Endothelial cell of umbilical vein (primary cell): ENCODE data around the gene APBB3. TPM values are rescaled to one million over a fixed set of nuclear protein-coding genes. Genes with fewer than 3 reads are reported as not detected.

Source experiments
- BruUV-seq: library from RNA; stranded (reverse); fragments of 400-500 nt; replicated peaks from 2 replicates; lab custom pipeline; 2021; lab: Mats Ljungman, UMichigan
- CTCF ChIA-PET: fragments of 300-600, 350-600 bp; sonication (Branson Sonifier 250); formaldehyde crosslinking; loops from one replicate; lab custom pipeline; 2021; ENCODE audit warnings: antibody characterized with exemption, inconsistent platforms; lab: Charles Lee
- POLR2A ChIA-PET: fragments of 300-600, 350-600 bp; sonication (Branson Sonifier 250); formaldehyde crosslinking; loops from one replicate; lab custom pipeline; 2021; ENCODE audit warnings: antibody characterized with exemption, inconsistent platforms; lab: Charles Lee
- DNase-seq: peaks from one replicate; pipeline ENCODE4 v3.0.0-alpha.2; 2011; ENCODE audit warnings: low read depth, low spot score
- FAIRE-seq: peaks from 2 replicates; lab custom pipeline; 2011; peaks lifted over from hg19 to GRCh38; lab: Jason Lieb, UNC
- H2AFZ ChIP-seq: 2 replicates; pipeline ENCODE4 v1.6.0; 2012; ENCODE audit warnings: low read depth, low read length, control low read depth, inconsistent platforms
- H3K27ac ChIP-seq: 2 replicates; pipeline ENCODE4 v1.5.1; 2011; ENCODE audit warnings: low read depth, mild to moderate bottlenecking, control low read depth, low read length, moderate library complexity; ENCODE audit not compliant: insufficient read depth
- H3K27me3 ChIP-seq, 2 experiments: 2 replicates each; pipeline versions ENCODE4 v1.6.0 to v1.6.1; 2011; ENCODE audit warnings: low read length in 2 of 2, mixed read lengths in 1 of 2; ENCODE audit not compliant: control insufficient read depth in 2 of 2, insufficient read depth in 2 of 2
- H3K36me3 ChIP-seq, 2 experiments: 2 replicates in 1 of 2; 3 replicates in 1 of 2; pipeline ENCODE4 v1.5.1; 2011; ENCODE audit warnings: low read length in 2 of 2, mild to moderate bottlenecking in 1 of 2, moderate library complexity in 1 of 2; ENCODE audit not compliant: control insufficient read depth in 2 of 2, insufficient read depth in 2 of 2; ENCODE audit errors: extremely low read depth in 1 of 2
- H3K4me1 ChIP-seq: 3 replicates; pipeline ENCODE4 v1.5.1; 2011; ENCODE audit warnings: mild to moderate bottlenecking, low read length; ENCODE audit not compliant: control insufficient read depth, insufficient read depth; ENCODE audit errors: extremely low read depth
- H3K4me2 ChIP-seq: 2 replicates; pipeline ENCODE4 v1.6.1; 2011; ENCODE audit warnings: low read length, control low read depth, mixed read lengths; ENCODE audit not compliant: insufficient read depth
- H3K4me3 ChIP-seq, 3 experiments: fragments of 200-600 bp in 1 of 3; sonication (generic), shearing (Covaris generic) in 1 of 3; replicated peaks in 1 of 3; 2 replicates each; pipeline ENCODE4 v1.5.1; 2011 to 2016; ENCODE audit warnings: control low read depth in 3 of 3, low read length in 3 of 3, mild to moderate bottlenecking in 2 of 3, inconsistent platforms in 1 of 3, low read depth in 1 of 3, moderate library complexity in 1 of 3; ENCODE audit not compliant: insufficient read depth in 1 of 3
- H3K79me2 ChIP-seq: 2 replicates; pipeline ENCODE4 v1.6.0; 2012; ENCODE audit warnings: low read length, inconsistent platforms; ENCODE audit not compliant: control insufficient read depth, insufficient read depth
- H3K9ac ChIP-seq: replicated peaks from 2 replicates; pipeline ENCODE3; 2011; ENCODE audit warnings: low read length, control low read depth; ENCODE audit not compliant: insufficient read depth; ENCODE audit errors: extremely low read depth
- H3K9me1 ChIP-seq: replicated peaks from 3 replicates; pipeline ENCODE4 v1.6.0; 2011; ENCODE audit warnings: mild to moderate bottlenecking, low read length; ENCODE audit not compliant: control insufficient read depth, insufficient read depth; ENCODE audit errors: extremely low read depth
- H3K9me3 ChIP-seq: replicated peaks from 2 replicates; pipeline ENCODE4 v1.5.1; 2012; ENCODE audit warnings: low read length, inconsistent platforms; ENCODE audit not compliant: control insufficient read depth, insufficient read depth
- H4K20me1 ChIP-seq: replicated peaks from 2 replicates; pipeline ENCODE3; 2011; ENCODE audit warnings: mild to moderate bottlenecking, low read length; ENCODE audit not compliant: control insufficient read depth, insufficient read depth; ENCODE audit errors: extremely low read depth
- EZH2 ChIP-seq: IDR thresholded peaks from 2 replicates; pipeline ENCODE4 v1.6.1; 2012; ENCODE audit warnings: borderline replicate concordance, low read depth, mild to moderate bottlenecking, moderate library complexity, low read length, inconsistent platforms; ENCODE audit not compliant: severe bottlenecking
- FOS ChIP-seq: IDR thresholded peaks from 2 replicates; pipeline ENCODE4 v1.6.1; 2011; ENCODE audit warnings: mild to moderate bottlenecking, low read length, moderate library complexity, borderline replicate concordance; ENCODE audit not compliant: insufficient read depth
- GATA2 ChIP-seq: IDR thresholded peaks from 2 replicates; pipeline ENCODE4 v1.7.0; 2011; ENCODE audit warnings: low read depth, mild to moderate bottlenecking, moderate library complexity, mixed read lengths, low read length; ENCODE audit not compliant: insufficient read length, insufficient read depth
- JUN ChIP-seq: IDR thresholded peaks from 2 replicates; pipeline ENCODE4 v1.6.1; 2011; ENCODE audit warnings: borderline replicate concordance, low read depth; ENCODE audit not compliant: insufficient read length, insufficient read depth
- MYC ChIP-seq: IDR thresholded peaks from one replicate; pipeline ENCODE4 v1.6.1; 2011; ENCODE audit warnings: mild to moderate bottlenecking, low read depth, low read length
- POLR2A ChIP-seq: IDR thresholded peaks from 2 replicates; pipeline ENCODE4 v1.6.1; 2012; ENCODE audit warnings: low read depth, mild to moderate bottlenecking, control low read depth, low read length
- POLR2AphosphoS5 ChIP-seq: IDR thresholded peaks from 2 replicates; pipeline ENCODE4 v1.6.1; 2012; ENCODE audit warnings: low read depth, mild to moderate bottlenecking, control low read depth, low read length, moderate library complexity; ENCODE audit not compliant: insufficient read depth
- dilution Hi-C: fragments of 300-500 bp; cut with MboI; formaldehyde crosslinking; loops from one replicate; pipeline ENCODE4 v1.15.0; 2019; ENCODE audit warnings: low sequenced_read_pairs; ENCODE audit not compliant: extremely low pct_ligation_motif_present
- intact Hi-C: fragments of 100-400 bp; cut with micrococcal nuclease; formaldehyde crosslinking; loops from one replicate; pipeline ENCODE4 v1.10.0; 2022
- polyA plus RNA-seq, 4 experiments: library from polyadenylated mRNA; depleted of rRNA in 3 of 4; stranded (reverse) in 3 of 4; unstranded in 1 of 4; fragments of >200 nt; gene quantifications; 2 replicates each; pipeline versions ENCODE4 v1.2.1 to v1.2.3, GENCODE V29; 2011 to 2012; ENCODE audit warnings: missing spikeins in 1 of 4
- total RNA-seq: library from RNA; stranded (reverse); gene quantifications from 2 replicates; pipeline ENCODE4 v1.2.3, GENCODE V29; 2021
- TF ChIP-seq, protein P1 (sequence below): IDR thresholded peaks from 2 replicates; pipeline ENCODE4 v1.6.1; 2011; ENCODE audit not compliant: insufficient read depth, insufficient read length
- TF ChIP-seq, protein P2 (sequence below), 2 donors: IDR thresholded peaks; 1 replicate in 1 of 2; 2 replicates in 1 of 2; pipeline ENCODE4 v1.5.1; 2011; ENCODE audit warnings: low read length in 2 of 2, mild to moderate bottlenecking in 2 of 2, moderate library complexity in 2 of 2, control low read depth in 1 of 2, inconsistent platforms in 1 of 2, low read depth in 1 of 2; ENCODE audit not compliant: insufficient read depth in 1 of 2; ENCODE audit errors: extremely low read depth in 1 of 2

APBB3 gene
- total and polyA plus RNA-seq, 2 donors (not counting 3 experiments of a cell fraction or from before 2014, with no cell fraction given), result 12.1 to 22.8 TPM

- Histone ChIP-seq H3K4me3 (no peak overlapping the region), H3K9me3 (no peaks in the 10 kb centered on the region), H3K36me3 (peaks cover 3 to 24% of the 10 kb centered on the region in 2 experiments), H3K27ac (no peak overlapping the region), H3K79me2 (peaks cover 9% of the 10 kb centered on the region), H2AFZ (no peak overlapping the region), H4K20me1 (no peaks in the 10 kb centered on the region), H3K4me1 (peaks cover 8% of the 10 kb centered on the region), H3K9me1 (no peaks in the 10 kb centered on the region), H3K9ac (no peak overlapping the region), H3K27me3 (no peaks in the 10 kb centered on the region), H3K4me2 (no peak overlapping the region)
- FAIRE-seq (no peak), DNase-seq (no peak)
- no TSS peak for BruUV-seq
- POLR2A ChIA-PET, result interaction anchor here (0.7 kb wide), 1 partner anchor 181 kb away, joined by 5 read pairs; no protein-coding TSS in a partner anchor
- CTCF ChIA-PET, result no interaction called here
- intact Hi-C loops (no loop called here), dilution Hi-C loops (no loop called here)
- TF ChIP-seq JUN, result no peak
- no peak for TF ChIP-seq MYC
- TF ChIP-seq GATA2, result no peak
- no peak for TF ChIP-seq FOS
- no peak for TF ChIP-seq POLR2AphosphoS5
- TF ChIP-seq, protein P1, sequence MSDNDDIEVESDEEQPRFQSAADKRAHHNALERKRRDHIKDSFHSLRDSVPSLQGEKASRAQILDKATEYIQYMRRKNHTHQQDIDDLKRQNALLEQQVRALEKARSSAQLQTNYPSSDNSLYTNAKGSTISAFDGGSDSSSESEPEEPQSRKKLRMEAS, result no peak
- TF ChIP-seq POLR2A, result no peak
- TF ChIP-seq, protein P2, sequence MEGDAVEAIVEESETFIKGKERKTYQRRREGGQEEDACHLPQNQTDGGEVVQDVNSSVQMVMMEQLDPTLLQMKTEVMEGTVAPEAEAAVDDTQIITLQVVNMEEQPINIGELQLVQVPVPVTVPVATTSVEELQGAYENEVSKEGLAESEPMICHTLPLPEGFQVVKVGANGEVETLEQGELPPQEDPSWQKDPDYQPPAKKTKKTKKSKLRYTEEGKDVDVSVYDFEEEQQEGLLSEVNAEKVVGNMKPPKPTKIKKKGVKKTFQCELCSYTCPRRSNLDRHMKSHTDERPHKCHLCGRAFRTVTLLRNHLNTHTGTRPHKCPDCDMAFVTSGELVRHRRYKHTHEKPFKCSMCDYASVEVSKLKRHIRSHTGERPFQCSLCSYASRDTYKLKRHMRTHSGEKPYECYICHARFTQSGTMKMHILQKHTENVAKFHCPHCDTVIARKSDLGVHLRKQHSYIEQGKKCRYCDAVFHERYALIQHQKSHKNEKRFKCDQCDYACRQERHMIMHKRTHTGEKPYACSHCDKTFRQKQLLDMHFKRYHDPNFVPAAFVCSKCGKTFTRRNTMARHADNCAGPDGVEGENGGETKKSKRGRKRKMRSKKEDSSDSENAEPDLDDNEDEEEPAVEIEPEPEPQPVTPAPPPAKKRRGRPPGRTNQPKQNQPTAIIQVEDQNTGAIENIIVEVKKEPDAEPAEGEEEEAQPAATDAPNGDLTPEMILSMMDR (IDR thresholded peaks at IDR 0.05; ENCODE audit: extremely low read depth in 1 of 2, insufficient read depth in 1 of 2, low read depth in 1 of 2, low read length in 2 of 2), result no peak
- TF ChIP-seq EZH2, result no peak
Measured at GRCh38 chr5:140568443-140569063, 4.2 kb upstream of the APBB3 start.
